Testis (tissue), 2 donors: ENCODE data around the gene SPAG4.

ENCODE experiments used
- POLR2A ChIP-seq: fragments of 450-650 bp; IDR thresholded peaks from one replicate; pipeline ENCODE4 v1.6.1; 2017; ENCODE audit warnings: antibody characterized with exemption, mild to moderate bottlenecking, moderate library complexity
- TF ChIP-seq, protein P1 (sequence below), 3 experiments: fragments of 450-650 bp in 2 of 3; fragments of 200-600 bp in 1 of 3; sonication (generic) in 1 of 3; IDR thresholded peaks; one replicate each; pipeline ENCODE4 v1.5.1; 2016 to 2019; ENCODE audit warnings: antibody characterized with exemption in 3 of 3, mild to moderate bottlenecking in 2 of 3, moderate library complexity in 1 of 3

DNA sequence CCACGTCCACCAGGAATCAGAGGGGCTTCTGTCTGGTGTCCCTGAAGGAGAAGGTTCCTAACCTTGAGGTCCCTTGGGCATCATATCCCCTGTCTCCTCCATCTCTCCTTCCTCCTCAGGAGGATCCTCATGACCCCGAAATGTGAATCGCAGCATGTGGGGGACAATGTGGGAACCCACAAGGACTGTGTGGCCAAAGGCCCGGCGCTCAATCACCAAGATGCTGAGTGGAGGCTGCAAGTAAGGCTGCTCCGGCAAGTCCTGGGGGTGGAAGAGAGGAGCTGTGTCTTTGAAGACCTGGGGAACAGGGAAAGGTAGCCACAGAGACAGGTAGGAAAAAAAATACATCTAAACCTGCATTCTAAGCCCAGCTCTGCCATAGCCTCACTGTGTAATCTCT is 36.4 kb upstream of the SPAG4 start:
- TF ChIP-seq, protein P1, sequence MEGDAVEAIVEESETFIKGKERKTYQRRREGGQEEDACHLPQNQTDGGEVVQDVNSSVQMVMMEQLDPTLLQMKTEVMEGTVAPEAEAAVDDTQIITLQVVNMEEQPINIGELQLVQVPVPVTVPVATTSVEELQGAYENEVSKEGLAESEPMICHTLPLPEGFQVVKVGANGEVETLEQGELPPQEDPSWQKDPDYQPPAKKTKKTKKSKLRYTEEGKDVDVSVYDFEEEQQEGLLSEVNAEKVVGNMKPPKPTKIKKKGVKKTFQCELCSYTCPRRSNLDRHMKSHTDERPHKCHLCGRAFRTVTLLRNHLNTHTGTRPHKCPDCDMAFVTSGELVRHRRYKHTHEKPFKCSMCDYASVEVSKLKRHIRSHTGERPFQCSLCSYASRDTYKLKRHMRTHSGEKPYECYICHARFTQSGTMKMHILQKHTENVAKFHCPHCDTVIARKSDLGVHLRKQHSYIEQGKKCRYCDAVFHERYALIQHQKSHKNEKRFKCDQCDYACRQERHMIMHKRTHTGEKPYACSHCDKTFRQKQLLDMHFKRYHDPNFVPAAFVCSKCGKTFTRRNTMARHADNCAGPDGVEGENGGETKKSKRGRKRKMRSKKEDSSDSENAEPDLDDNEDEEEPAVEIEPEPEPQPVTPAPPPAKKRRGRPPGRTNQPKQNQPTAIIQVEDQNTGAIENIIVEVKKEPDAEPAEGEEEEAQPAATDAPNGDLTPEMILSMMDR (IDR thresholded peaks at IDR 0.05) = no peak
- TF ChIP-seq POLR2A = no peak
